Hepatocyte (in vitro differentiated cells): ENCODE measurements around the gene NKAIN2.

Source experiments
- CTCF ChIP-seq: fragments of 200-600 bp; sonication (generic); IDR thresholded peaks from 2 replicates; pipeline ENCODE4 v1.5.1; 2016; ENCODE audit warnings: antibody characterized with exemption, mild to moderate bottlenecking; ENCODE audit not compliant: poor library complexity
- EZH2 ChIP-seq: fragments of 200-600 bp; sonication (generic); IDR thresholded peaks from 2 replicates; pipeline ENCODE4 v1.6.1; 2016; ENCODE audit warnings: antibody characterized with exemption, mild to moderate bottlenecking, borderline replicate concordance

- TF ChIP-seq CTCF: no peak
- TF ChIP-seq EZH2: no peak
These were observed 253.0 kb downstream of the NKAIN2 start for GRCh38 chr6:124056407-124057334.
